GM10266 (cell line): ENCODE measurements around the gene PTPRR.

Experiments
- DNase-seq: peaks from one replicate; pipeline ENCODE4 v3.0.0; 2012; ENCODE audit errors: extremely low spot score
- TF ChIP-seq, protein P1 (sequence below): IDR thresholded peaks from 2 replicates; pipeline ENCODE4 v1.5.1; 2012; ENCODE audit warnings: mild to moderate bottlenecking, low read depth; ENCODE audit not compliant: control insufficient read depth, insufficient read depth; ENCODE audit errors: missing control alignments

The PTPRR gene

DNA sequence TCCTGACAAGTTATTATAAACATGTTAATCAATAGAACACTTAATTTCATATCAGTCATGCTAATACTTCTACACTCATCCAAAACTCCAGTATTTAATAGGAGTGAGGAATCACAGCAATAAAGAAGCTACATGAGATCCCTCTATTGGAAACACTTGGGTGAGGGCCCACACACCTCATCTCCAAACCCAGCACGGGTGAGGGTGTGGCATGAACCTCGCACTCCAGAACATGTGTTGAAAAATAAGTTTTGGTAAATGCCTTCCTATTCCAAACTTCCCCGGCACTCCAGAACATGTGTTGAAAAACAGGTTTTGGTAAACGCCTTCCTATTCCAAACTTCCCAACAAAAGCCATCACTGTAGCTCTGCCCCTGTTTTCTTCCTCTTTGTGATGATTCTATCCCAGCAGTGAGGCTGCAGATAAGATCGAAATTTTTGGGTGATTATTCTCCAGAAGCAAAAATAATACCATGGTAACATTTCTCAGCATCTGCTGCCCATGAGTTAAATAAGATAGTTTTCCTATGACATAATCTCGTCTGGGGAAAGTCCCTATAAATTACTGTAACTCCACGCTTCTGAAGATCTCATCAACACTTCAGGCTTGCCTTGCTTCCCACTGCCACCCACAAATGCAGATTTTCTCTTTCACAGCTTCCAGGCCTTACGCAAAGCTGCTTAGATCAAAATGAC, 258.9 kb downstream of the PTPRR start:
- no peak for DNase-seq
- TF ChIP-seq, protein P1, sequence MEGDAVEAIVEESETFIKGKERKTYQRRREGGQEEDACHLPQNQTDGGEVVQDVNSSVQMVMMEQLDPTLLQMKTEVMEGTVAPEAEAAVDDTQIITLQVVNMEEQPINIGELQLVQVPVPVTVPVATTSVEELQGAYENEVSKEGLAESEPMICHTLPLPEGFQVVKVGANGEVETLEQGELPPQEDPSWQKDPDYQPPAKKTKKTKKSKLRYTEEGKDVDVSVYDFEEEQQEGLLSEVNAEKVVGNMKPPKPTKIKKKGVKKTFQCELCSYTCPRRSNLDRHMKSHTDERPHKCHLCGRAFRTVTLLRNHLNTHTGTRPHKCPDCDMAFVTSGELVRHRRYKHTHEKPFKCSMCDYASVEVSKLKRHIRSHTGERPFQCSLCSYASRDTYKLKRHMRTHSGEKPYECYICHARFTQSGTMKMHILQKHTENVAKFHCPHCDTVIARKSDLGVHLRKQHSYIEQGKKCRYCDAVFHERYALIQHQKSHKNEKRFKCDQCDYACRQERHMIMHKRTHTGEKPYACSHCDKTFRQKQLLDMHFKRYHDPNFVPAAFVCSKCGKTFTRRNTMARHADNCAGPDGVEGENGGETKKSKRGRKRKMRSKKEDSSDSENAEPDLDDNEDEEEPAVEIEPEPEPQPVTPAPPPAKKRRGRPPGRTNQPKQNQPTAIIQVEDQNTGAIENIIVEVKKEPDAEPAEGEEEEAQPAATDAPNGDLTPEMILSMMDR: no peak

DNA sequence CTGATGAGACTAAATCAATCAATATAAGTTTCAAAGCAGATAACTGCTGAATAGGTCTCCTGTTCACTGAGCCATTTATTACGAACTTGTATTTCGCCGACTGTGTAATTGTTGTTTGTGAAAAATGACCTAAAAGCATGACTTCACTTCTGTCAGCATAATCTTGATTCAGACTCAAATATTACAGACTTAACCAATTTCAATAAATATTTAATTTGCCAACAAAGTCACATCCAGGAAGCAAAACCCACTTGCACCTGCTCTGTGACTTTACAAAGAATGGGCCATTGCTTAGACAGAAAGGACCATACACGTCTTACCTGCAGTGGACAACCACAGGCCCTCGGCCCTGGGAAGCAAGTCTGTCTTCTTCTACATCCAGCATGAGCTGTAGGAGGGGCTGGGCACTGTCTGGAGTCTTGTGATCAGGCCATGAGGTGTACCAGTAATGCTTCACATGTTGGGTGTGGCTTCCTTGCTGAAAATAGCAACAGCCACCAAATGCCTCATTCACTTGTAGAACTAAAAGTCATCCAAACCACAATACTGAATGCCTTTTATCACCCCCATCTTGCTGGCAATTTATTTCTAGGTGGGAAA, 259.8 kb downstream of the PTPRR start:
- no peak for DNase-seq
- TF ChIP-seq, protein P1: no peak

DNA sequence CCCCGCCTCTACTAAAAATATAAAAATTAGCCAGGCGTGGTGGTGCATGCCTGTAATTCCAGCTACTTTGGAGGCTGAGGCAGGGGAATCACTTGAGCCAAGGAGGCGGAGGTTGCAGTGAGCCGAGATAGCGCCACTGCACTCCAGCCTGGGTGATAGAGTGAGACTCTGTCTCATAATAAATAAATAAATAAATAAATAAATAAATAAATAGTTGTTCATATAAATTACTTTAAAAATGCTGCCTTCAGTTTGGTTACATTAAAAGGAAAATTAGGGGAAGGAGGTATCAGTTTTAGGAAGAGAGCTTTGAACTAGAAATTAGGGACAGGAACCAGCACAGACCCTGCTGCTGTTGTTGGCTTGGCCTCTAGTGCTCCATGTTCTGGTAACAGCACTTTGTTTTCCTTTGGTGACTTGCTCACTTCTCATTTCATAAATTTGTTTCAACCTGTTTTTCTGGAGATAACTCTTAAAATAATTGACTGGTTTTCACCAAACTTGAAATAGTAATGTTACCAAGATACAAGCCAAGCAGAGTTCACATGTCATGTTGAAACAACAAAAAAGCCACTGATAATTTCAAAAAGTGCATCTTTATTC, 260.4 kb downstream of the PTPRR start:
- DNase-seq: no peak
- TF ChIP-seq, protein P1: no peak

DNA sequence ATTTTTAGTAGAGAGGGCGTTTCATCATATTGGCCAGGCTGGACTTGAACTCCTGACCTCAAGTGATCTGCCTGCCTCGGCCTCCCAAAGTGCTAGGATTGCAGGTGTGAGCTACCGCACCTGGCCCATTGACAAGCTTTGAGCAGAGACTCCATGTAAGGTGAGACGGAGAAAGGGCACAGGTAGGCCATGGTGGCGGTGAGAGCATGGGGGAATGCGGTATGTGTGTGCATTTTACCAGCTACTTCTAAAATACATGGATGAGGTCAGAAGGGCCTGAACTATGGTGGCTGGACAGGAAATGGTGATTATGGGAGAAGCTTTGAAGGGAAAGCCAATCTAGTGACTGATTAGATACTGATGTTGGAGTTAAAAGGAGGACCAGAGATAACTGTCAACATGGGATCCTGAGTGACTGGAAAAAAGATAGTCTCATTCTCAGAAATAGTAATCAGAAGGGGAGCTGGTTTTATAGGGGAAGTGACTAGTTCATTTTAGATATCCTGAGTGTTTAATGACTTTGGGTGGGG, 261.4 kb downstream of the PTPRR start:
- TF ChIP-seq, protein P1: no peak
- DNase-seq: no peak

DNA sequence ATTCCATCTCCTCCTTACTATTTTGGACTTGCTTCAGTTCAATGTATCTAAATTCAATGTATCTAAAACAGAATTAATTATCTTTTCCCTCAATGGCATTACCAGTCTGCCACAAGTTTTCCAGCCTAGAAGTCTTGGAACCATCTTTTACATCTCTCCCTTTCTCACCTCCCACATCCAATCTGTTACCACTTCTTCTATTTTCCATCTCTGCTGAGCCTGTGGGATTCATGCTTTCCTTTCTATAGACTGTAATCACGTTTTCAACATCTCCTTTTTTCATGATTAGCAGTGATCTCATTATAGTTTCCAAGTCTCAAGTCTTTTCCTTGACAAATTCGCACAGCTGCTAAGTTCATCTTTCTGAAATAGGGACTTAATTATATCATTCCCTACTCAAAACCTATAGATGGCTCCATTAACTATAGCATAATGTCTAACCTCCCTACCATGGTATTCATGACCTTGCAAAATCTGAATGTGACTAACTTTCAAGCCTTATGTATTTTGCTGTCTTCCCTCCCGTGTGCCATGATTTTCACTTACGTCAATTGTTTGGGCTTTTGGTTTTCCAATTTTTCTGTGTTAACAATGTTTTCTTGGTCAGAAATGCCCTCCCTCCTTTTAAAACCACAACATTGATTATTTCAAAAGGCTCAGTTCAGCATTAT, 262.8 kb downstream of the PTPRR start:
- no peak for DNase-seq

DNA sequence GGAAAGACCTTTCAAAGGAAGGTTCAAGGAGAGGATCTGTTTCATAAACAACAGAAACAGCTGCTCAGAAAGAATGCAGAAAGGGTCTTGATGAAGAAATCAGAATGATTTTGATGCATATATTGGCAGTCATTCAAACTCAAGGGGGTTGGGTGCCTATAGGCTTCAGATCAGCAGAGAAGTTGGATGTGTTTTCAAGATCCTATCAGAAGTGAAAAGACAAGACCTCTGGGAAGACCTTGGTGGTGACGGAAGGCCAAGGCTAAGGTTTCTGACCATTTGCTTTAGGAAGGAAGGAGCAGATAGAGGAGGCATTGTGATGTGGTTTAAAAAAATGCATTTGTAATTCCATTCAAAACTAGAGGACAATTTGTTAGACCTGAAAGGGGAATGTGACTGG, 268.1 kb downstream of the PTPRR start:
- TF ChIP-seq, protein P1: no peak
- no peak for DNase-seq

More for the DNA sequence above, 262.8 kb downstream of the PTPRR start:
- TF ChIP-seq, protein P1: no peak
